HL-60 (cell line): ENCODE measurements around the gene CBX6.

Experiments used
- DNase-seq, 2 experiments: peaks; one replicate each; pipeline ENCODE4 v3.0.0-alpha.2; 2010 to 2020; ENCODE audit warnings: low read depth in 1 of 2, low spot score in 1 of 2
- H3K27ac ChIP-seq: fragments of 250-450 bp; sonication (Bioruptor Pico); replicated peaks from 2 replicates; pipeline ENCODE4 v1.5.1; 2020; ENCODE audit warnings: mild to moderate bottlenecking, moderate library complexity
- H3K27me3 ChIP-seq: fragments of 250-450 bp; sonication (Bioruptor Pico); 2 replicates; pipeline ENCODE4 v1.5.1; 2021; ENCODE audit warnings: mild to moderate bottlenecking, moderate library complexity; ENCODE audit not compliant: insufficient read depth, poor library complexity, severe bottlenecking
- H3K4me3 ChIP-seq: replicated peaks from 2 replicates; pipeline ENCODE4 v1.5.1; 2011; ENCODE audit warnings: mild to moderate bottlenecking, control low read depth, low read length; ENCODE audit not compliant: insufficient read depth
- CTCF ChIP-seq: IDR thresholded peaks from one replicate; pipeline ENCODE4 v1.5.1; 2011; ENCODE audit warnings: low read length, control low read depth, inconsistent platforms; ENCODE audit not compliant: insufficient read depth
- GABPA ChIP-seq: IDR thresholded peaks from 2 replicates; pipeline ENCODE4 v1.6.1; 2012; ENCODE audit warnings: low read depth
- POLR2AphosphoS5 ChIP-seq: IDR thresholded peaks from 2 replicates; pipeline ENCODE4 v1.6.1; 2012; ENCODE audit warnings: low read depth
- REST ChIP-seq: IDR thresholded peaks from 2 replicates; pipeline ENCODE4 v1.6.1; 2012; ENCODE audit warnings: low read depth; ENCODE audit not compliant: insufficient replicate concordance
- SPI1 ChIP-seq: IDR thresholded peaks from 2 replicates; pipeline ENCODE4 v1.6.1; 2012; ENCODE audit warnings: low read depth, mild to moderate bottlenecking, borderline replicate concordance

The CBX6 gene

GRCh38 chr22:38866399-38867123 lies 5.5 kb downstream of the CBX6 start:
- TF ChIP-seq REST (no peak), GABPA (no peak), SPI1 (no peak), CTCF (no peak), POLR2AphosphoS5 (no peak)
- Histone ChIP-seq H3K27ac (no peak overlapping the region), H3K4me3 (no peak overlapping the region), H3K27me3 (no peaks in the 10 kb centered on the region)
- DNase-seq: no peak

DNA sequence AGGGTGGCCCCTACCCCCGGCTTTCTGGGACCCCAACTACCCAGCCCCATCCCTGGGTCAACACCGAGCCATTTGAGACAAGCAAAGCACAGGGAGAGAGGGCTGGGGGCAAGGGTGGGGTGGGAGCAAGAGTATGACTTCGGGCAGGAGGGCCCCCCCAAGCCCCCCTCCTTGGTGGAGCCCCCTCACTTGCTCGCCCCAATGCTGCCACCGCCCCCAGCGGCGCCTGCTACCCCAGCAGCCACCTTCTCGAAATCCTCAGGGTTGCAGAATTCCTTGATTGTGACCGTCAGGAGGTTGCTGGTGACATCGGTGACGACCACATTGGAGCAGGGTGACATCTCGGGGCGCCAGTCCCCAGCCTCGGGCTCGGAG lies 6.0 kb downstream of the CBX6 start:
- no peak overlapping the region for H3K4me3 ChIP-seq
- H3K27me3 ChIP-seq: no peaks in the 10 kb centered on the region
- H3K27ac ChIP-seq: no peak overlapping the region
- DNase-seq: no peak
- TF ChIP-seq POLR2AphosphoS5 (0 out of 2 replicates have a peak, but pooled peaks have one; percentile 15), CTCF (no peak)

DNA sequence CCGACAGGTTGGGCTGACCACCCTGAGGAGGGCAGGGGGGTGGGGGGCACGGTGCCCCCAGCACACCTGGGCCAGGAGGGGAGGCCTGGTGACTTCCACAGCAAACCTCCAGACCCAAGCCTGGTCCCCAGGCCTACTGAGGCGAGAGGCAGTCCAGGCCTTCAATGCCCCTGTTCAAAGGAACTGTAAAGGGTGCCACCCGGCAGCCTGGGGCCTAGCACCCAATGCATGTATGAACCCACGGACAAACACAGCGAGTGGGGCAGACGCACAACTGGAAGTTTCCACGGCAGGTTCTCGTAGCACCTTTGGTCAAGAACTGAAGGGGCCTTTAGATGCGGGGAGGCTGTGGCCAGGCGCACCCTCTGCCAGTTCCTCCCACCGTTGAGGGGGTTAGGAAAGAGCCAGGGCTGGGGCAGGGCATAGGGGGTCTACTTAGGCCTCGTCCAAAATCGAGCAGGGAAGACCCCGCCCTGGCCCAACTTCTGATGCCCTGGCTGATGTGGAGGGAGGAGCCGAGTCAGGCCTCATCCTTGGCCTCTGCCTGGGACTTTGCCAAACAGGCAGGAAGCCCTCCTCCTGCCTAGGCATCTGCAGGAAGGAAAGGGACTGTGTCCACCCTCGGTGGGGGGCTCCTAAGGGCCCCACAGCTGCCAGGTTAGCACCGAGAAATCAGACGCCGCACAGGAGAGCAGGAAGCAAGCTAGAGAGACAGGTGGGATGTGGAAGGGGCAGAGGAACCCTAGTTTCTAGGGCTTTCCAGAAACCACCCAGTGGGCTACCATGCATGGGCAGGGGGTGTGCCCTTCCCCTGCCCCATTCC lies 6.6 kb downstream of the CBX6 start:
- no peak overlapping the region for H3K4me3 ChIP-seq
- TF ChIP-seq GABPA (no peak), SPI1 (no peak), CTCF (no peak), POLR2AphosphoS5 (no peak), REST (no peak)
- H3K27ac ChIP-seq: no peak overlapping the region
- no peaks in the 10 kb centered on the region for H3K27me3 ChIP-seq
- no peak for DNase-seq
